HepG2 (cell line): ENCODE results near the gene SLC2A11. TPM values are rescaled to one million over a fixed set of nuclear protein-coding genes. Genes with fewer than 3 reads are reported as not detected.

Source experiments
- ATAD3A ChIP-seq: sonication (generic); formaldehyde crosslinking; IDR thresholded peaks from 2 replicates; pipeline ENCODE4 v1.4.0; 2020; ENCODE audit warnings: missing genetic modification reagents
- BRD4 ChIP-seq: sonication (generic); formaldehyde crosslinking; IDR thresholded peaks from 2 replicates; pipeline ENCODE4 v1.4.0; 2020; ENCODE audit warnings: missing genetic modification reagents
- CBX2 ChIP-seq, 2 experiments: fragments of 200-600 bp in 1 of 2; sonication (generic); formaldehyde crosslinking in 1 of 2; IDR thresholded peaks; 2 replicates each; pipeline versions ENCODE4 v1.7.0 to v1.8.1; 2018 to 2022; ENCODE audit warnings: low read depth in 2 of 2, low read length in 1 of 2, mild to moderate bottlenecking in 1 of 2, missing genetic modification reagents in 1 of 2
- EED ChIP-seq: sonication (generic); formaldehyde crosslinking; IDR thresholded peaks from 2 replicates; pipeline ENCODE4 v1.5.0; 2020; ENCODE audit warnings: mild to moderate bottlenecking, missing genetic modification reagents
- HDAC1 ChIP-seq: sonication (generic); formaldehyde crosslinking; IDR thresholded peaks from 2 replicates; pipeline ENCODE4 v1.5.1; 2020; ENCODE audit warnings: mild to moderate bottlenecking, missing genetic modification reagents
- JUND ChIP-seq: sonication (generic); formaldehyde crosslinking; IDR thresholded peaks from 2 replicates; pipeline ENCODE4 v1.8.0; 2022; ENCODE audit warnings: mild to moderate bottlenecking, missing genetic modification reagents
- MXD1 ChIP-seq: sonication (generic); formaldehyde crosslinking; IDR thresholded peaks from 2 replicates; pipeline ENCODE4 v1.4.0; 2020; ENCODE audit warnings: mild to moderate bottlenecking, missing genetic modification reagents
- MXI1 ChIP-seq: IDR thresholded peaks from 3 replicates; pipeline ENCODE4 v1.6.1; 2012; ENCODE audit warnings: low read depth, low read length, inconsistent platforms, borderline replicate concordance
- NR1H2 ChIP-seq: sonication (generic); formaldehyde crosslinking; IDR thresholded peaks from 2 replicates; pipeline ENCODE4 v1.8.1; 2022; ENCODE audit warnings: low read depth, missing genetic modification reagents, borderline replicate concordance
- TAF1 ChIP-seq: sonication (generic); formaldehyde crosslinking; IDR thresholded peaks from 2 replicates; pipeline ENCODE4 v1.4.0; 2020; ENCODE audit warnings: missing genetic modification reagents
- ZFYVE20 ChIP-seq: sonication (generic); formaldehyde crosslinking; IDR thresholded peaks from 2 replicates; pipeline ENCODE4 v1.8.0; 2023; ENCODE audit warnings: low read depth, mild to moderate bottlenecking, moderate library complexity, missing genetic modification reagents, borderline replicate concordance
- ZIK1 ChIP-seq: sonication (generic); formaldehyde crosslinking; IDR thresholded peaks from 2 replicates; pipeline ENCODE4 v1.5.0; 2020; ENCODE audit warnings: mild to moderate bottlenecking, low read depth, missing genetic modification reagents, borderline replicate concordance
- ZNF142 ChIP-seq: sonication (generic); formaldehyde crosslinking; IDR thresholded peaks from 2 replicates; pipeline ENCODE4 v1.4.0; 2020; ENCODE audit warnings: missing genetic modification reagents
- ZNF615 ChIP-seq: sonication (generic); formaldehyde crosslinking; IDR thresholded peaks from 2 replicates; pipeline ENCODE4 v1.5.0; 2020; ENCODE audit warnings: mild to moderate bottlenecking, missing genetic modification reagents, borderline replicate concordance
- ZNF749 ChIP-seq: sonication (generic); formaldehyde crosslinking; IDR thresholded peaks from 2 replicates; pipeline ENCODE4 v1.8.0; 2022; ENCODE audit warnings: mild to moderate bottlenecking, missing genetic modification reagents, moderate library complexity, borderline replicate concordance
- ZNF782 ChIP-seq: sonication (generic); formaldehyde crosslinking; IDR thresholded peaks from 2 replicates; pipeline ENCODE4 v1.4.0; 2020; ENCODE audit warnings: missing genetic modification reagents, mild to moderate bottlenecking, borderline replicate concordance
- polyA plus RNA-seq, 8 experiments: library from polyadenylated mRNA; depleted of rRNA in 3 of 8; stranded (reverse) in 7 of 8; unstranded in 1 of 8; fragments of >200 nt; fragmentation: Illumina TruSeq in 4 of 8; extraction: Trizol in 4 of 8; gene quantifications; 2 replicates each; pipeline versions ENCODE4 v1.2.1 to v1.2.3, GENCODE V29; 2011 to 2016; ENCODE audit warnings: low read depth in 4 of 8, missing spikeins in 1 of 8, mixed read lengths in 1 of 8; ENCODE audit not compliant: insufficient read depth in 1 of 8
- total RNA-seq, 5 experiments: library from RNA; depleted of rRNA; stranded (reverse); fragments of >200 nt; fragmentation: Illumina TruSeq; extraction: Trizol; gene quantifications; 2 replicates each; pipeline ENCODE4 v1.2.3, GENCODE V29; 2016; ENCODE audit warnings: low read depth in 1 of 5
- TF ChIP-seq, protein P1 (sequence below): sonication (generic); formaldehyde crosslinking; IDR thresholded peaks from 2 replicates; pipeline ENCODE4 v1.5.1; 2020; ENCODE audit warnings: mild to moderate bottlenecking, moderate library complexity, missing genetic modification reagents
- TF ChIP-seq, protein P2 (sequence below): IDR thresholded peaks from 2 replicates; pipeline ENCODE4 v1.6.1; 2018; ENCODE audit warnings: missing genetic modification reagents, mild to moderate bottlenecking, missing compliant biosample characterization

Gene SLC2A11
- total and polyA plus RNA-seq, 2 of the 13 experiments (the other 11 are each of a cell fraction or from before 2014, with no cell fraction given), result 15.2 to 15.4 TPM

- TF ChIP-seq, protein P1, sequence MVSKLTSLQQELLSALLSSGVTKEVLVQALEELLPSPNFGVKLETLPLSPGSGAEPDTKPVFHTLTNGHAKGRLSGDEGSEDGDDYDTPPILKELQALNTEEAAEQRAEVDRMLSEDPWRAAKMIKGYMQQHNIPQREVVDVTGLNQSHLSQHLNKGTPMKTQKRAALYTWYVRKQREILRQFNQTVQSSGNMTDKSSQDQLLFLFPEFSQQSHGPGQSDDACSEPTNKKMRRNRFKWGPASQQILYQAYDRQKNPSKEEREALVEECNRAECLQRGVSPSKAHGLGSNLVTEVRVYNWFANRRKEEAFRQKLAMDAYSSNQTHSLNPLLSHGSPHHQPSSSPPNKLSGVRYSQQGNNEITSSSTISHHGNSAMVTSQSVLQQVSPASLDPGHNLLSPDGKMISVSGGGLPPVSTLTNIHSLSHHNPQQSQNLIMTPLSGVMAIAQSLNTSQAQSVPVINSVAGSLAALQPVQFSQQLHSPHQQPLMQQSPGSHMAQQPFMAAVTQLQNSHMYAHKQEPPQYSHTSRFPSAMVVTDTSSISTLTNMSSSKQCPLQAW (CRISPR knock-in tag), result peak; percentile 49; the same call in 1 of the 2 replicates
- TF ChIP-seq MXI1 (peak; percentile 79; the same call in 1 of the 3 replicates), ZNF615 (CRISPR knock-in tag) (peak; percentile 48; the same call in 1 of the 2 replicates), ZFYVE20 (no peak), MXD1 (0 out of 2 replicates have a peak, but pooled peaks have one; percentile 22), BRD4 (CRISPR knock-in tag) (peak; percentile 40), ZNF749 (CRISPR knock-in tag) (peak; percentile 64; the same call in 1 of the 2 replicates), ZNF782 (CRISPR knock-in tag) (0 out of 2 replicates have a peak, but pooled peaks have one; percentile 46), HDAC1 (CRISPR knock-in tag) (peak; percentile 54), JUND (0 out of 2 replicates have a peak, but pooled peaks have one; percentile 40), TAF1 (CRISPR knock-in tag) (peak; percentile 51; the same call in 1 of the 2 replicates), CBX2 (IDR thresholded peaks at IDR 0.05; ENCODE audit: low read depth, low read length) (no peak), CBX2 (CRISPR knock-in tag; IDR thresholded peaks at IDR 0.05; ENCODE audit: low read depth) (peak; percentile 7; the same call in 1 of the 2 replicates), ATAD3A (no peak), NR1H2 (CRISPR knock-in tag) (peak; percentile 32; the same call in 1 of the 2 replicates), ZIK1 (CRISPR knock-in tag) (peak; percentile 20; the same call in 1 of the 2 replicates), EED (CRISPR knock-in tag) (peak; percentile 67), ZNF142 (CRISPR knock-in tag) (peak; percentile 73)
- TF ChIP-seq, protein P2, sequence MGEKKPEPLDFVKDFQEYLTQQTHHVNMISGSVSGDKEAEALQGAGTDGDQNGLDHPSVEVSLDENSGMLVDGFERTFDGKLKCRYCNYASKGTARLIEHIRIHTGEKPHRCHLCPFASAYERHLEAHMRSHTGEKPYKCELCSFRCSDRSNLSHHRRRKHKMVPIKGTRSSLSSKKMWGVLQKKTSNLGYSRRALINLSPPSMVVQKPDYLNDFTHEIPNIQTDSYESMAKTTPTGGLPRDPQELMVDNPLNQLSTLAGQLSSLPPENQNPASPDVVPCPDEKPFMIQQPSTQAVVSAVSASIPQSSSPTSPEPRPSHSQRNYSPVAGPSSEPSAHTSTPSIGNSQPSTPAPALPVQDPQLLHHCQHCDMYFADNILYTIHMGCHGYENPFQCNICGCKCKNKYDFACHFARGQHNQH (CRISPR knock-in tag), result peak; percentile 12; the same call in 1 of the 2 replicates
Measured at GRCh38 chr22:23894710-23895598, 37.3 kb downstream of the SLC2A11 start (continued).
